GM12801 (cell line): ENCODE measurements around the gene OXLD1.

Experiments used
- CTCF ChIP-seq: IDR thresholded peaks from one replicate; pipeline ENCODE4 v1.5.1; 2011; ENCODE audit warnings: control low read depth; ENCODE audit not compliant: insufficient read length; ENCODE audit errors: extremely low read depth

OXLD1 gene

DNA sequence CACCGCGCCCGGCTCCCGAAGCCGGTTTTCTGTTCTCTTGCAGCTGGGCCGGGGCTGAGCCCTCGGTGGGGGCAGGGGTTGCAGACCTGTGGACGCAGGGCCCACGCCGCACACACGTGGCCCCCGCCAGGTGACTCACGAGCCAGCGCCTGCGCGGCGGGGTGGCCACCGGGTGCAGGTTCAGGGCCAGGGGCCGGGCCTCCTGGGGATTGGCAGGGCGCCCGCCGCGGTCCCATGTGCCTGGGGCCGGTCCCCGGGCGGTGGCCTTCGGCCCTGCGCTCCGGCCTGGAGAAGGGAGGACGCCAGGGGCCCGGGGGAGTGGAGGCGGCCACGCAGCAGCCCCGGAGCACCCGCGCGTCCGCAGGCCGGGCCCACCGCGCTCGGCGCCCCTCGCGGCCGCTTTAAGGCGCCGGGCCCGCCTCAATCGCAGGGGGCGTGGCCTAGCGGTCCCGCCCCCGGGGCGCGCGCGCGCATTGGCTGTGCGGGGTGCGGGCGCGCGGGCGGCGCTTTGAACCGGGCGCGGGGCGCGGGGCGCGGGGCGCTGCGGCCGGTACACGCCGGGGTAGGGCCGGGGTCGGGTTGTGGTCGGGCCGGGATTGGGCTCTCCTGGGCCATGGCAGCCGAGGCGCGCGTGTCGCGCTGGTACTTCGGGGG lies 45.5 kb upstream of the OXLD1 start, which contains the start of gene SLC25A10:
TSS of gene SLC25A10 (plus strand) at position 471 of the 654 bp plus-strand sequence. CDS start at position 614, 143 bp downstream.
- no peak for TF ChIP-seq CTCF

DNA sequence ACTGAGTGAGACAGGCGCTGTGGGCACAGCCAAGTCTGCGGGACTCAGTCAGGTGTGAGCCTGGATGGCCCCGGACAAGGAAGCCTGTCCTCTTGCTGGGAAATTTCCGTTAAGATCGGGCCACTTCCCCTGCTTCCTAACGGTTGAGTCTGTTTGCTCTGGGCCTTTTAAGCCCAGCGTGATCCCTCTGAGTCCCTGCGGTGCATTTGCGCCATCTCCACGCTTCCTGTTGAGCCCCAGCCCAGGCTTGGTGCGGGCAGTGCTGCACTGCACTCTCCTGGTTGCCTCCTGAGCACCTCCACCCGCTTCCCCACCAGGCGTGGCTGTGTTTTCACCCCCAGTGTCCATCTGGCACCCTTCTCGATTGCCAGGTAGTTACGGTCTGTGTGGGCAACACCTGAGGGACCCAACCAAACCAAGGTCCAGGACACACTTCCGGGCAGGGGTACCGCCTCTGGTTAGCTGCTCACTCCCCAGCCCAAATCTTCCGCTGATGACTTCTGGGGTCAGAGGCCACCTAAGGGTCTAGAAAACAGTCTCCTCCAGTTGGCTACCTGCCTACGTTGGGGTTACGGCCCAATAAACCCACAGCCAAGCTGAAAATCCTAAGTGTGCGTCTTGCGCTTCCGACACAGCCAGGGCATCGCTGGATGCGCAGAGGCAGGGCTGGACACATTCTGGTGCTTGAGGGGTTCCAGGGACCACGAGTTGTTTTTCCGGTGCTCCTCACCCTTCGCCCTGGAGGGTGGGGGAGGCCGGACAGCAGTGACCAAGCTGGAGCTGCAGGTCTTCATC lies 44.3 kb upstream of the OXLD1 start:
- no peak for TF ChIP-seq CTCF

GRCh38 chr17:81708739-81709185 lies 42.4 kb upstream of the OXLD1 start:
- TF ChIP-seq CTCF: no peak

DNA sequence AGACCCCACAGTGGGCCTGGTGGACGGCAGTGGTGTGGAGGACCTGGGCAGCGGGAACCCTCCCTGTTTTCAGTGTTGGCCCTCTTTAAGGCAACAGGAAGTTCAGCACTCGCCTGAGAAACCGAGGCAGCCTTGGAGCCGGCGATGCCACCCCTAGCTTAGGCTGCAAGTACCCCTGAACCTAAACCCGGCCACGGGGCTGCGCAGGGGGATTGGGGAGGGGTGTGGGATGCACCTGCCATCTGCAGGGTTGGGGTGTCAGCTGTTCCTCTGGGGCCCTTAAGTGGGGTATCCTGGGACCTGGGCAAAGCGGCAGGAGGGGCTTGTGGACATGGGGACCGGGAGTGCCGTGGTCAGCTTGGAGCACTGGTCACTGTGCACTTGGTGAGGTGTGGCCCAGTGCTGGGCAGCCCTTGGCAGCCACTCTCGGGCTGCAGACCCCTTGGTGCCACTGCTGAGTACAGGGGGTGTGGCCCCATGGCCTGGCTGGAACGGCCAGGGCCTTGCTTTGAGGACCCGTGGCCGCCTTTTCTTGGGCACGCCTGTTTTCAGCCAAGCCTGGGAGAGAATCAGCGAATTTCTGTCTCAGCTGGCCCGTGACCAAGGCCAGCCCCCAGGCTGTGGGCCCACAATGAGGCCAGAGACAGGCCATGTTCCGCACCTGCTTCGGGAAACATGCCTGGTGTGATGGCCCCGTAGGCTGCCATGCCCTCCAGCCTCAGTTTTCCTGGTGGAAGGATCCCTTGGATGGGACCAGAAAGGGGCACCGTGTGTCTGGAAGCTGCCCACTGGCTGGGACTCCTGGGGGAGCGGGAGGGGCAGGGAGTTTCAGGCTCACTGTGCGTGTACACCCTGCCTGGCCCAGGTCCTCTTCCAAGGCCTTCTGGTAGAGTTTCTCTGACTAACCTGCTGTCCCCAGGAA lies 41.6 kb upstream of the OXLD1 start:
- TF ChIP-seq CTCF: no peak

DNA sequence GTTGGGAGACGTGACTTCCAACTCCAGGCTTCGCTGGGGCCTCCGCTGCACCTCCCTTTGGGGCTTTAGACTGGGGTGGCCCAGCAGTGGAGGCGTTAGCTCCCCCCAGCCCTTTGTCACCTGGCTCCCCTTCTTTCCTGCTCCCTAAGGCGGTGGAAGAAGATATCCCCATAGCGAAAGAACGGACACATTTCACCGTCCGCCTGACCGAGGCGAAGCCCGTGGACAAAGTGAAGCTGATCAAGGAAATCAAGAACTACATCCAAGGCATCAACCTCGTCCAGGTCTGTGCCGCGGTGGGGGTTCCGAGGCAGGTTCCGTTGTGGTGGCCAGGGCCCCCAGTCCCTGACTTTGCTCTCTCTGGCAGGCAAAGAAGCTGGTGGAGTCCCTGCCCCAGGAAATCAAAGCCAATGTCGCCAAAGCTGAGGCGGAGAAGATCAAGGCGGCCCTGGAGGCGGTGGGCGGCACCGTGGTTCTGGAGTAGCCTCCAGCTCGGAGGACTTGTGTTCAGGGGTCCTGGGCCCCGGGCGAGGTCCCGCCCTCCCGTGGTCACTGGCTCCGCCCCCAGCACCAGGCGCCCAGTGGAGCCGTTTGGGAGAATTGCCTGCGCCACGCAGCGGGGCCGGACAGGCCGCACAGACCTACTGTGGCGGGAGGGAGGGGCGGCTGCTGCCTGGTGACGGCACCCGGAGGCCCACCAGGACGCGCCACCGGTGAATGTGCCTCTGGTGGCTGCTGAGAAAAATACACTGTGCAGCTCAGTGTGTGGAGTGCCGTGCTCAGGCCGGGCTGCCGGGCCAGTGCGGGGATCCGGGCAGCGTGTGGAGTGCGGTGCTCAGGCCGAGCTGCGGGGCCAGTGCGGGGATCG lies 40.6 kb upstream of the OXLD1 start:
- no peak for TF ChIP-seq CTCF

DNA sequence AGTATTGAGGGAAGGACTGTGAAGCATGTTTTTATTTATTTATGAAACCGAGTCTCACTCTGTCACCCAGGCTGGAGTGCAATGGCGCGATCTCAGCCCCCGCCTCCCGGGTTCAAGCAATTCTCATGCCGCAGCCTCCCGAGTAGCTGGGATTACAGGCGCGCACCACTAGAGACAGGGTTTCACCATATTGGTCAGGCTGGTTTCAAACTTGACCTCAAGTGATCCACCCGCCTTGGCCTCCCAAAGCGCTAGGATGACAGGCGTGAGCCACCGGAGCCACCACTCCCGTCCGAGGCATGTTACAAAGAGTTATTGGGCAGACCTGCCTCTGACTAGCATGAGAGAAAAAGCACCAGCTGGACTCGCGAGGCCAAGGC lies 39.8 kb upstream of the OXLD1 start:
- no peak for TF ChIP-seq CTCF
